GM13977 (cell line): ENCODE measurements around the gene QKI.

ENCODE experiments used
- DNase-seq: peaks from one replicate; pipeline ENCODE4 v3.0.0; 2012; ENCODE audit warnings: low spot score
- in situ Hi-C: fragments of 300-500 bp; cut with MboI; formaldehyde crosslinking; loops from one replicate; pipeline ENCODE4 v1.12.0; 2022; ENCODE audit warnings: low sequenced_read_pairs, low pct_unique_long_range_greater_than_20kb, mixed read lengths, inconsistent platforms; ENCODE audit not compliant: unreplicated experiment
- TF ChIP-seq, protein P1 (sequence below): IDR thresholded peaks from 2 replicates; pipeline ENCODE4 v1.5.1; 2012; ENCODE audit warnings: mild to moderate bottlenecking, control low read depth; ENCODE audit not compliant: insufficient read depth; ENCODE audit errors: extremely low read depth, missing control alignments

The QKI gene

DNA sequence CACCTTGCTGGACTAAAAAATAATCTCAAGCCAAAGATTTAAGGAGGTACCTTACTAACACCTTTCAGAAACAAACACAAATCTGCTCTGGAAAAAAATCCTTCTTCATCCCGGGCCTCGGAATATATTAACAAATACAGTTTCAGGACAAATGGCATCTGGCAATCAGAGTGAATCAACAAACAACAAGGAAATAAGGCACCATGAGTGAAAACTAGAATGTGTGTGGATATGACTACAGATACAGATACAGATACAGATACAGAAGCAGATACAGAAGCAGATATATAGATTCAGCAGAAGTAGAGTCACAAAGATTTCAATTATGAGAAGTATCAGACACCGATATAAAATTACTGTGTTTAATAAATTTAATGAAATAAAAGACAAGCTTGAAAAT is 178.4 kb downstream of the QKI start:
- TF ChIP-seq, protein P1, sequence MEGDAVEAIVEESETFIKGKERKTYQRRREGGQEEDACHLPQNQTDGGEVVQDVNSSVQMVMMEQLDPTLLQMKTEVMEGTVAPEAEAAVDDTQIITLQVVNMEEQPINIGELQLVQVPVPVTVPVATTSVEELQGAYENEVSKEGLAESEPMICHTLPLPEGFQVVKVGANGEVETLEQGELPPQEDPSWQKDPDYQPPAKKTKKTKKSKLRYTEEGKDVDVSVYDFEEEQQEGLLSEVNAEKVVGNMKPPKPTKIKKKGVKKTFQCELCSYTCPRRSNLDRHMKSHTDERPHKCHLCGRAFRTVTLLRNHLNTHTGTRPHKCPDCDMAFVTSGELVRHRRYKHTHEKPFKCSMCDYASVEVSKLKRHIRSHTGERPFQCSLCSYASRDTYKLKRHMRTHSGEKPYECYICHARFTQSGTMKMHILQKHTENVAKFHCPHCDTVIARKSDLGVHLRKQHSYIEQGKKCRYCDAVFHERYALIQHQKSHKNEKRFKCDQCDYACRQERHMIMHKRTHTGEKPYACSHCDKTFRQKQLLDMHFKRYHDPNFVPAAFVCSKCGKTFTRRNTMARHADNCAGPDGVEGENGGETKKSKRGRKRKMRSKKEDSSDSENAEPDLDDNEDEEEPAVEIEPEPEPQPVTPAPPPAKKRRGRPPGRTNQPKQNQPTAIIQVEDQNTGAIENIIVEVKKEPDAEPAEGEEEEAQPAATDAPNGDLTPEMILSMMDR, result no peak
- in situ Hi-C loops, result no loop called here
- no peak for DNase-seq

DNA sequence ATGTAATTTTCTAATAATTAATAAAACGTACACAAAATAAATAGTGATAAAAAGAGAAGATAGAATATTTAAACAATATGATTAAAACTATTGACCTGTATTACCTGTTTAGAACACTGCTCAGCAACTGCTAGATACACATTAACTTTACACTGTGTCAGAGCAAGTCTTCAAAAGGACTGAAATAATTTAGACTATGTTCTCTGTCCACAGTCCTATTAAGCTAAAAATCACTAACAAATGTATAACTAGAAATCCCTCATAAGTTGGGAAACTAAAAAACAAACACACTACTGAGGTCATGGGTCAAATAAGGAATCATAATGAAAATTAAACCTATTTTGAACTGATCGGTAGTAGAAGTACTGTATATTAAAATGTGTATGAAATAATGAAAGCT is 181.7 kb downstream of the QKI start:
- TF ChIP-seq, protein P1, result no peak
- in situ Hi-C loops, result no loop called here
- DNase-seq, result no peak

DNA sequence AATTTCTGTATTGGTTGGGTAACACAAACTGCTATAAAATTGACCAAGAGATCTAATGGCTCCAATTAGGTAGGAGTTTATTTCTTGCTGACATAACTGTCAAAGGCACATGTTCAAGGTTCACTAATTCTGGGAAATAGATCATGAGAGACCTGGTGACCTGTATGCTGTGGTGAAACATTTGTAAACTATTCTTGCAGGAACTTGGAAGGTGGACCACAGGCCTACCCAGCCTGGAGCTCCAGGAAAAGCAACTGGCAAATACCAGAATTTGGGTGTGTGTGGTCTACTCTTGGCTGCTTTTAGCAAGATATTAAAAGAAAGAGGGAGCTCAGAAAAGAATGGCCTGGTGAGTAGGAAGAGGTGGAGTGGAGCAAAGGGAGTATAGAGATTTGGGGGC is 184.6 kb downstream of the QKI start:
- no peak for DNase-seq
- in situ Hi-C loops, result no loop called here
- TF ChIP-seq, protein P1, result no peak

DNA sequence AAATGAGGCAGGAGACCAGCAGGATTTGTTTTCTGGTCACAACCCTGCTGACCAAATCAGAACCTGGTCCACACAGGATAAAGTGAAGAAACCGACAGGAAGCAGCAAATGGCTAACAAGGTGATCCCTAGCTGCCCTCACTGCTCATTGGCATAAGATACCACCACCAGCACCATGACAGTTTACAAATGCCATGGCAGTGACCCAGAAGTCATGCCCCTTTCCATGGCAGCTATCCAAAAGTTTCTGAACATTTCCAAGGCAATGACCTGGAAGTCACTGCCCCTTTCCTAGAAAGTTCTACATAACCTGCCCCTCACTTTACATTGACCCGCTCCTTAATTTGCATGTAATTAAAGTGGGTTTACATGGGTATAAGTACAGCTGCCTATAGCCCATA is 185.2 kb downstream of the QKI start:
- DNase-seq, result no peak
- in situ Hi-C loops, result no loop called here
- TF ChIP-seq, protein P1, result no peak

DNA sequence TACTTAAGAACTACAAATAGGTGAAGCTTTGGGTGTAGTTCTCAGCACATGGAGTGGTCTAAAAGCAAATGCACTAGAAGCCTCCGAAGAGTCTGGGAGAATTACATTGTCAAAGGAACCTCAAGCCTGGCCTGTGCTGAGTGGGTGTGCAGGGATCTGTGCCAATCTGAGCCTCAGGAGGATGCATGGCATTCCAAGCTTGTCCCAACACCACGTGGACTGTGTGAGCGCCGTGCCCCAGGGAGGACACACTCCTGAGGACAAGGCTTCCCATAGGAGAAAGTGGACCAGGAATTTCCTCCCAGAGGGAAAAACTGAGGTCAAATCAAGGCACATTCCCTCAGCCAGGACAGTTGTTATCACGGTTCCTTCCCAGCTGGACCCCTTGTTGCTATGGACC is 185.8 kb downstream of the QKI start:
- no peak for DNase-seq
- in situ Hi-C loops, result no loop called here
- TF ChIP-seq, protein P1, result no peak

DNA sequence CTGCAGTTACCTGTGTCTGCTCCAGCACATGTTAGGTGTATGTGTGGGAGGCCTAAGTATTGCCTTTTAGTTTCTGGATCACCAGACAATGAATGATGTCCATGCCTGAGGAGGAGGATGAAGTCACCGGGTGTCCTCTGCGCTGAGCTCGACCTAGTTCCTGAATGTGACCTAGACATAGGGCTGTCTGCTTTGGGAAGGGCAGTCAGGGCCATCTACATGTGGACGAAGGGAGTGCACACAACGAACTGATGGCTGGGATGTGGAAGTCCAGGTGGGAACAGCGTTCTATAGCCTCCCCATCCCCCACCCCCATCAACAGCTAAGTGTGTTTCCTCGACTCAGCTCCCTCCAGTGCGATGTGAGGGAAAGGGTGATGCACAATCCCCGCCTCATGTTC is 186.3 kb downstream of the QKI start:
- TF ChIP-seq, protein P1, result no peak
- in situ Hi-C loops, result no loop called here
- no peak for DNase-seq

DNA sequence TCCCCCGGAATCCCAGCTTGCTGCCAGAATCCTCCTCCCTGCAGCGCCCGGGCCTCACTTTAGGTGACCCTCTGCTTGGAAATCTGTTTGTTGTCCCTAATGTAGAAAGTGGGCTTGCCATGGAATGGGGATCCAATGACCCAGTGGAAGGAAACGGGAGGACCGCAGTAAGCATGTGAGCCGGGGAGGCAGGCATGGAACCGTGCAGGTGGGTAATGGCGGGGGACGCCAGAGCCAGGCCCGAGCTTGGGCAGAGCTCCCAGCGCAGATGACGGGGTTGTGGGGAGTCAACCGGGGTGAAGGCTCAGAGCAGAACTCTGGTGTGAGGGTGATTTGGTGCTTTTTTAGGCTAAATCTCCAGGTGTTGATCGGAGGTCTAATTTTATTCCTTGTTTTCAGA is 188.3 kb downstream of the QKI start:
- in situ Hi-C loops, result no loop called here
- TF ChIP-seq, protein P1, result no peak
- no peak for DNase-seq
